ENCODE data around the gene UBE2V1.
A peak's percentile ranks its signal among the peaks of the same experiment; 100 is the strongest.

DNA sequence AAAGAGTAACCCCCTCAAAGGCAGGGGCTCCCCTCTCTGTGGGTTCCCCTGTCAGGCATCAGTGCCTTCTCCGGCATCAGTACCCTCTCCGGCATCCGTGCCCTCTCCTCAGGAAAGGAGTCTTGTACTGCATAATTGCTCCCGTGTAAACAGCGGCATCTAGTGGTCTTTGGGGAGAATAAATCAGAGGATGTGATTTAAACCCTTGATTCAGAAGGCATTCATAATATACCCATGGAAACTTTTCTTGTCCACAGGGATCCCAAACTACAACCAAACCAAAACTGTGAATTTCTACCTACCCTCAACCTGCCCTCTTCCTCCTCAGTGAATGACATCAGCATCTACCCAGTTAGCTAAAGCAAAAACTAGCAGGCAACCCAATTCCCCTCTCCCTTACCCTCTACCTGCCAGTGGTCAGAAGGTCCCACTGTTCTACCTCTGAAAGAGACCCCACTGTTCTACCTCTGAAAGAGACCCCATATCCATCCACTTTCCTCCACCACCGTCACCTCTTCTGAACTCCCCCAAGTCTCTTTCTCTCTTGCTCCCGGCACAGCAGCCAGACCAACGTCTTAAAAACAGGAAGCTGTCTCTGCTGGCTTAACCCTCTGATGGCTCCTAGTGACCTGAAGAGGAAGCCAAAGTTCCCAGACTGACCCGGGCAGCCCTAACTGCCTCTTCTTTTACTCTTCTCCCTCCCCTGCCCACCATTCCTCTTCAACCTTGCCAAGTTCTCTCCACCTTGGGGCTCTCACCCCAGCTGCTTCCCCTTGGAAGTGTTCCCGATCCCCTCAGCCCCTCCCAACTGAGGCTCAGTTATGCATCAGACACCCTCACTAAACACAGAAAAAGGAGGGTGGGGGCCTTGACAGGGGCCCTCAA lies 27.2 kb downstream of the UBE2V1 start:
- TF ChIP-seq POLR2A (IDR thresholded peaks at IDR 0.05; ENCODE audit: low read depth, low read length) (no peak), EZH2 (IDR thresholded peaks at IDR 0.05; ENCODE audit: borderline replicate concordance, low read depth, low read length, severe bottlenecking) (no peak)
- TF ChIP-seq, protein P1, sequence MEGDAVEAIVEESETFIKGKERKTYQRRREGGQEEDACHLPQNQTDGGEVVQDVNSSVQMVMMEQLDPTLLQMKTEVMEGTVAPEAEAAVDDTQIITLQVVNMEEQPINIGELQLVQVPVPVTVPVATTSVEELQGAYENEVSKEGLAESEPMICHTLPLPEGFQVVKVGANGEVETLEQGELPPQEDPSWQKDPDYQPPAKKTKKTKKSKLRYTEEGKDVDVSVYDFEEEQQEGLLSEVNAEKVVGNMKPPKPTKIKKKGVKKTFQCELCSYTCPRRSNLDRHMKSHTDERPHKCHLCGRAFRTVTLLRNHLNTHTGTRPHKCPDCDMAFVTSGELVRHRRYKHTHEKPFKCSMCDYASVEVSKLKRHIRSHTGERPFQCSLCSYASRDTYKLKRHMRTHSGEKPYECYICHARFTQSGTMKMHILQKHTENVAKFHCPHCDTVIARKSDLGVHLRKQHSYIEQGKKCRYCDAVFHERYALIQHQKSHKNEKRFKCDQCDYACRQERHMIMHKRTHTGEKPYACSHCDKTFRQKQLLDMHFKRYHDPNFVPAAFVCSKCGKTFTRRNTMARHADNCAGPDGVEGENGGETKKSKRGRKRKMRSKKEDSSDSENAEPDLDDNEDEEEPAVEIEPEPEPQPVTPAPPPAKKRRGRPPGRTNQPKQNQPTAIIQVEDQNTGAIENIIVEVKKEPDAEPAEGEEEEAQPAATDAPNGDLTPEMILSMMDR (IDR thresholded peaks at IDR 0.05; ENCODE audit: extremely low read depth in 1 of 2, insufficient read depth in 1 of 2, low read depth in 1 of 2, low read length in 2 of 2) = peak; percentile 71 to 80

Data from endothelial cell of umbilical vein (primary cell).